ENCODE measurements around the gene CFAP68. TPM values are rescaled to one million over a fixed set of nuclear protein-coding genes. Genes with fewer than 3 reads are reported as not detected.

CFAP68 gene
- total and polyA plus RNA-seq, 5 donors from 2014 or later: 8.3 to 44.6 (median 26.6) TPM

DNA sequence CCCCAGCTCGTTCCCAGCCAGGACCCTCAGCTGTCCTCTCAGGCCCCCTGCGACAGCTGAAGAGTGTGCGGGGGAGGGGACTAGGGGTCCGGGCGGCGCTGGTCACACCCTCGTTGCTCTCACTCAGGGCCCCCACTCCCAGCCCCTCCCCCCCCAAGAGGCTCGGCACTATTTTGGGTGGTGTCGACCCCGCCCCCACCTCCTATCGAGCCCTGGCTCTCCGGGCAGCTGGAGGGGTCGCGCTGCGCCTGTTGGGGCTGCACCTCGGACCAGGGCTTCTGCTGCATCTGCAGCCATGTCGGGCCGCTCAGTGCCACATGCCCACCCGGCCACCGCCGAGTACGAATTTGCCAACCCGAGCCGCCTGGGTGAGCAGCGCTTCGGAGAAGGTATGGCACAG lies 33.2 kb downstream of the CFAP68 start, which contains the start of gene HSPB2:
Gene HSPB2, plus strand, starts transcription at position 200 of the 400 bp plus-strand sequence. Its CDS starts 96 bp downstream, at position 296.
- Mint-ChIP-seq H3K27ac (no peak within 1 kb of the TSS), H3K9me3 (no peaks in the 10 kb centered on the region), H3K4me1 (no peaks in the 10 kb centered on the region), H3K36me3 (no peaks in the 10 kb centered on the region), H3K27me3 (peaks cover 74% of the 10 kb centered on the region), H3K4me3 (no peak within 1 kb of the TSS)
- Histone ChIP-seq H3K4me1 (ENCODE audit: control insufficient read depth, insufficient read depth, low read length, poor library complexity, severe bottlenecking) (no peaks in the 10 kb centered on the region), H3K4me3 (ENCODE audit: low read depth, low read length) (no peak within 1 kb of the TSS), H3K27me3 (ENCODE audit: control insufficient read depth, insufficient read depth, low read length) (peaks cover 23% of the 10 kb centered on the region), H3K36me3 (ENCODE audit: control insufficient read depth, insufficient read depth, low read length) (no peaks in the 10 kb centered on the region), H3K9me3 (ENCODE audit: control insufficient read depth in 2 of 2, low read length in 2 of 2) (no peaks in the 10 kb centered on the region), H3K27ac (ENCODE audit: insufficient read depth, low read length, poor library complexity, severe bottlenecking) (no peak within 1 kb of the TSS)
- DNase-seq: no peak
- ATAC-seq (ENCODE audit: low read depth in 2 of 2): no peak

DNA sequence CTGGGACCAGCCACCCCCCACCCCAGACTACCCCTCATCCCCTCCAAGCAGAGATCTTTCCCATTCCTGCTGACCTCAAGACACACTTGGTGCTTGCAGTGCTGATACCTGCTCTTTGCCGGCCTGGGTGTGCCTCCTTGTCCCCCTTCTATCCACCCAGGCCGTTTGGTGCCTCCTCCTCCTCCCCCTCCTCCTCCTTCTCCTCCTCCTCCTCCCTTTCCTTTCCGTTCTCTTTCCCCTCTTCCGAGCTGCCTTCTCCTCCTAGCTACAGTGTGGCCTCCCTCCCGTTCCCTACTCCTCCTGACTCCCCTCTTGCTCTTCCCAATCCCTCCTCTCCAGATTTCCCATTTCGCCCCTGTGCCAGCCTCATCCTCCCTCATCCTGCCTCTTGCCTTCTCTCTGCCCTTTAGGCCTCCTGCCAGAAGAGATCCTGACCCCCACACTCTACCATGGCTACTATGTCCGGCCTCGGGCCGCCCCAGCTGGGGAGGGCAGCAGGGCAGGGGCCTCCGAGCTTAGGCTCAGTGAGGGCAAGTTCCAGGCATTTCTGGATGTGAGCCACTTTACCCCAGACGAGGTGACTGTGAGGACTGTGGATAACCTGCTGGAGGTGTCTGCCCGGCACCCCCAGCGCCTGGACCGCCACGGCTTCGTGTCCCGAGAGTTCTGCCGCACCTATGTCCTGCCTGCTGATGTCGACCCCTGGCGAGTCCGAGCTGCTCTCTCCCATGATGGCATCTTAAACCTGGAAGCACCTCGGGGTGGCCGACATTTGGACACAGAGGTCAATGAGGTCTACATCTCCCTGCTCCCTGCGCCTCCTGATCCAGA lies 33.9 kb downstream of the CFAP68 start:
- no peaks in the 10 kb centered on the region for H3K4me1 ChIP-seq (ENCODE audit: control insufficient read depth, insufficient read depth, low read length, poor library complexity, severe bottlenecking)
- DNase-seq (no peak), ATAC-seq (ENCODE audit: low read depth in 2 of 2) (no peak)
- H3K36me3 ChIP-seq (ENCODE audit: control insufficient read depth, insufficient read depth, low read length): no peaks in the 10 kb centered on the region
- Mint-ChIP-seq H3K27ac (peak overlapping the region in 1 of 3 donors; percentile 9), H3K4me3 (no peak overlapping the region), H3K4me1 (peaks cover 0 to 1% (median 0%) of the 10 kb centered on the region in 4 donors), H3K36me3 (no peaks in the 10 kb centered on the region), H3K27me3 (peaks cover 71% of the 10 kb centered on the region), H3K9me3 (no peaks in the 10 kb centered on the region)
- H3K4me3 ChIP-seq (ENCODE audit: low read depth, low read length): no peak overlapping the region
- no peak overlapping the region for H3K27ac ChIP-seq (ENCODE audit: insufficient read depth, low read length, poor library complexity, severe bottlenecking)
- H3K9me3 ChIP-seq (ENCODE audit: control insufficient read depth in 2 of 2, low read length in 2 of 2): no peaks in the 10 kb centered on the region
- peaks cover 21% of the 10 kb centered on the region for H3K27me3 ChIP-seq (ENCODE audit: control insufficient read depth, insufficient read depth, low read length)

DNA sequence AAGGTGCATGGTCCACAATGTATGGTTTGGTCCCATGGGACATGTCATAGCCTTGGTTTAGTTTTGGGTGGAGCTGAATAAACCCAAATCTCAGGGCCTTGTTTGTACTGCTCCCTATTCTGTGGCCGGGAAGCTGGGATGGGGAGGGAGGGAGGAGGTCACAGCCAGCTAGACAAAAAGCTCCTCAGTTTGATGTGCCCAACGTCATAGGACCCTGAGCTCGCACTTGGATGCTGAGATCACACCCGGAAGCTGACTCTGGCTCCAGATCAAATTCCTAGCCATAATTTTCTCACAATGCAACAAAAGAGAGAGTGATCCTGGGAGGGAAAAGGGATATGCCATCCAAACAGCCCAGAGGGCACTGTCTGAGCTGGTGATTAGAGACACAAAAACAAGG lies 34.7 kb downstream of the CFAP68 start:
- Histone ChIP-seq H3K9me3 (ENCODE audit: control insufficient read depth in 2 of 2, low read length in 2 of 2) (no peaks in the 10 kb centered on the region), H3K4me3 (ENCODE audit: low read depth, low read length) (no peak overlapping the region), H3K27me3 (ENCODE audit: control insufficient read depth, insufficient read depth, low read length) (peaks cover 20% of the 10 kb centered on the region), H3K4me1 (ENCODE audit: control insufficient read depth, insufficient read depth, low read length, poor library complexity, severe bottlenecking) (no peaks in the 10 kb centered on the region), H3K27ac (ENCODE audit: insufficient read depth, low read length, poor library complexity, severe bottlenecking) (no peak overlapping the region), H3K36me3 (ENCODE audit: control insufficient read depth, insufficient read depth, low read length) (no peaks in the 10 kb centered on the region)
- ATAC-seq (ENCODE audit: low read depth in 2 of 2) (no peak), DNase-seq (no peak)
- peaks cover 0 to 2% (median 0%) of the 10 kb centered on the region in 4 donors for H3K4me1 Mint-ChIP-seq
- no peak overlapping the region for H3K4me3 Mint-ChIP-seq
- peaks cover 71% of the 10 kb centered on the region for H3K27me3 Mint-ChIP-seq
- H3K36me3 Mint-ChIP-seq: no peaks in the 10 kb centered on the region
- H3K27ac Mint-ChIP-seq: peak overlapping the region in 1 of 3 donors; percentile 9
- peaks cover 0 to under 1% (median 0%) of the 10 kb centered on the region in 7 donors for H3K9me3 Mint-ChIP-seq

DNA sequence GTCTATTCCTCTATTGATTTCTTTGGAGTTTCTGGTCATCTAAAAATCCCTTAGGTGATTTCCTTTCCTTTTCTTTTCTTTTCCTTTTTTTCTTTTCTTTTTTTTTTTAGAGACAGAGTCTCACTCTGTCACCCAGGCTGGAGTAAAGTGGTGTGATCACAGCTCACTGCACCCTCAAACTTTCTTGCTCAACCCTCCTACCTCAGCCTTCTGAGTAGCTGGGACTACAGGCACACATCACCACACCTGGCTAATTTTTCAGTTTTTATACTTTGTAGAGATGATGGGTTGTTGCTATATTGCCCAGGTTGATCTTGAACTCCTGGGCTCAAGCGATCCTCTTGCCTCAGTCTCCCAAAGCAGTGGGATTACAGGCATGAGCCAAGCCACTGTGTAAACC lies 37.4 kb downstream of the CFAP68 start:
- no peak overlapping the region for H3K27ac Mint-ChIP-seq
- Histone ChIP-seq H3K27me3 (ENCODE audit: control insufficient read depth, insufficient read depth, low read length) (peaks cover 16% of the 10 kb centered on the region), H3K27ac (ENCODE audit: insufficient read depth, low read length, poor library complexity, severe bottlenecking) (no peak overlapping the region), H3K36me3 (ENCODE audit: control insufficient read depth, insufficient read depth, low read length) (no peaks in the 10 kb centered on the region), H3K4me1 (ENCODE audit: control insufficient read depth, insufficient read depth, low read length, poor library complexity, severe bottlenecking) (no peaks in the 10 kb centered on the region), H3K9me3 (ENCODE audit: control insufficient read depth in 2 of 2, low read length in 2 of 2) (no peaks in the 10 kb centered on the region), H3K4me3 (ENCODE audit: low read depth, low read length) (no peak overlapping the region)
- no peaks in the 10 kb centered on the region for H3K36me3 Mint-ChIP-seq
- H3K27me3 Mint-ChIP-seq: peaks cover 57% of the 10 kb centered on the region
- H3K9me3 Mint-ChIP-seq: peaks cover 0 to 1% (median 0%) of the 10 kb centered on the region in 7 donors
- no peak for DNase-seq
- H3K4me3 Mint-ChIP-seq: no peak overlapping the region
- no peak for ATAC-seq (ENCODE audit: low read depth in 2 of 2)
- peaks cover 0 to 2% (median 0%) of the 10 kb centered on the region in 4 donors for H3K4me1 Mint-ChIP-seq

DNA sequence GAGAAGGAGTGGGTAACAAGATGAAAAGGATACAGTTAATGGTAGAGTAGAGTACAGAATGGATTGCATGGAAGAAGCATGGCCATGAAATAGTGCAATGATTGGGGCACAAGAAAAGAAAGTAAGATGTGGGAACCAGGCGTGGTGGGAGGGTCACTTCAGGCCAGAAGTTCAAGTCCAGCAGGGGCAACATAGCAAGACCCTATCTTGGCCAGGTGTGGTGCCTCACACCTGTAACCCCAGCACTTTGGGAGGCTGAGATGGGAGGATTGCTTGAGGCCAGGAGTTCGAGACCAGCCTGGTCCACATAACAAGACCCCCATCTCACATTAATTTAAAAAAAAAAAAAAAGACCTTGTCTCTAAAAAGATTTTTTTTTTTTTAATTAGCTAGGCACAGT lies 38.0 kb downstream of the CFAP68 start:
- no peak for ATAC-seq (ENCODE audit: low read depth in 2 of 2)

DNA sequence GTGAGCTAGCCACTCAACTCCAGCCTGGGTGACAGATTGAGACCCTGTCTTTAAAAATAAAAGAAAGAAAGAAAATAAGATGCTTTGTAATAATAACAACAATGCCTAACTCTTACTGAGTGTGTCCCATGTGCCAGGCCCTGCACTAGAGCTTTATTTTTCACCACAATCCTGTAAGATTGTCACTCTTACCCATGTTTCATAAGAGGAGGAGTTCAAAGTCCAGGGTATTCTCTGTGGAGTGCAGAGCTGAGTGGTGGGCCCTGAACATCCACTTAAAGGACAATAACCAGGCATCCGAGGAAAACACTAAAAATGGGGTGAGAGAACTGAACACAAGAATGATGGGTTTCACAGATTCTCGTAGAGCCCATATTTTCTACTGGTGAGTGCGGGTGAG lies 38.4 kb downstream of the CFAP68 start:
- H3K9me3 Mint-ChIP-seq: peaks cover 0 to 1% (median 0%) of the 10 kb centered on the region in 7 donors
- Histone ChIP-seq H3K27ac (ENCODE audit: insufficient read depth, low read length, poor library complexity, severe bottlenecking) (no peak overlapping the region), H3K4me1 (ENCODE audit: control insufficient read depth, insufficient read depth, low read length, poor library complexity, severe bottlenecking) (no peaks in the 10 kb centered on the region), H3K4me3 (ENCODE audit: low read depth, low read length) (no peak overlapping the region), H3K36me3 (ENCODE audit: control insufficient read depth, insufficient read depth, low read length) (no peaks in the 10 kb centered on the region), H3K27me3 (ENCODE audit: control insufficient read depth, insufficient read depth, low read length) (peaks cover 16% of the 10 kb centered on the region), H3K9me3 (ENCODE audit: control insufficient read depth in 2 of 2, low read length in 2 of 2) (no peaks in the 10 kb centered on the region)
- ATAC-seq (ENCODE audit: low read depth in 2 of 2) (no peak), DNase-seq (no peak)
- H3K36me3 Mint-ChIP-seq: no peaks in the 10 kb centered on the region
- H3K27me3 Mint-ChIP-seq: peaks cover 60% of the 10 kb centered on the region
- H3K4me1 Mint-ChIP-seq: peaks cover 0 to 2% (median 0%) of the 10 kb centered on the region in 4 donors
- no peak overlapping the region for H3K27ac Mint-ChIP-seq
- H3K4me3 Mint-ChIP-seq: no peak overlapping the region

More for the DNA sequence above, 38.0 kb downstream of the CFAP68 start:
- Histone ChIP-seq H3K4me3 (ENCODE audit: low read depth, low read length) (no peak overlapping the region), H3K27me3 (ENCODE audit: control insufficient read depth, insufficient read depth, low read length) (peaks cover 16% of the 10 kb centered on the region), H3K4me1 (ENCODE audit: control insufficient read depth, insufficient read depth, low read length, poor library complexity, severe bottlenecking) (no peaks in the 10 kb centered on the region), H3K36me3 (ENCODE audit: control insufficient read depth, insufficient read depth, low read length) (no peaks in the 10 kb centered on the region), H3K27ac (ENCODE audit: insufficient read depth, low read length, poor library complexity, severe bottlenecking) (no peak overlapping the region), H3K9me3 (ENCODE audit: control insufficient read depth in 2 of 2, low read length in 2 of 2) (no peaks in the 10 kb centered on the region)
- no peaks in the 10 kb centered on the region for H3K36me3 Mint-ChIP-seq
- DNase-seq: no peak
- H3K27ac Mint-ChIP-seq: no peak overlapping the region
- H3K4me3 Mint-ChIP-seq: no peak overlapping the region
- peaks cover 59% of the 10 kb centered on the region for H3K27me3 Mint-ChIP-seq
- peaks cover 0 to 1% (median 0%) of the 10 kb centered on the region in 7 donors for H3K9me3 Mint-ChIP-seq
- peaks cover 0 to 2% (median 0%) of the 10 kb centered on the region in 4 donors for H3K4me1 Mint-ChIP-seq

DNA sequence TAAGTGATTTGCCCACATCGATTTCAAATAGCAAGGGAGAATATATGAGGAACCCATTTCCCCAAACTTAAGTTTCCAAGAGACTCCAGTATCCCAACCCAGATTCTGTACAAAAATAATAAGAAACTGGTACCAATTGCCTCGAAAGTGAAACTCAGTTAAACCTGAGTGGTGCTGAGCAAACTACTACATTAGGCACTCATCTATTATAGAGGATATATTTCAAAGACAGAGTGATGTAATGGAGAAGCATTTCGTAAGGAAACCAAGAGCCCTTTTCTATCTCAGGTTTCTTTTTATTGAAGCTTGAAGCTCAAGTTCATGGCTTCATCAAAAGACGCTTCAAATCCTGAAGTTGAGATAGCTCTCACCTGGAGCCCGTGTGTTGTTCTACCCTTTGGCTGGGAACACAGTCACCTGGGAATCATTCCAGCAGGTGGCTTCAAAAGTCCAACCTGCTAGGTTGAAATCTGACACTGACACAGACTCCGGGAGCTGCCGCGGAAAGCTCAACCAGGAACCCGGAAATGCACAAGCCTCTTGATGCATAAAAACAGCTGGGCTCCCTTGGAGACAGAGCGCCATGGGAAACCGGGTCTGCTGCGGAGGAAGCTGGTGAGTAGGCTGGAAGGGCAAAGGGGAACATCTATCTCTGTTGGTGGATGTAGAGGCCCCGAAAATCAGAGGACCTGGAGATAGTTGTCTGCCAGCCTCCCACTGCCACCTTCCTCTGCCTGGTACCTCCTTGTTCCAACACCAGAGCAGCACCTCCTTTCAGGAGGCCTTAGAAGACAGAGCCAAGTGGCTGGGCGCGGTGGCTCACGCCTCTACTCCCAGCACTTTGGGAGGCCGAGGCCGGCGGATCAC lies 39.3 kb downstream of the CFAP68 start, which contains the start of gene C11orf52:
Gene C11orf52, plus strand, starts transcription at position 524 of the 867 bp plus-strand sequence. Its CDS starts 60 bp downstream, at position 584.
- no peak for DNase-seq
- H3K36me3 Mint-ChIP-seq: no peaks in the 10 kb centered on the region
- no peaks in the 10 kb centered on the region for H3K9me3 ChIP-seq (ENCODE audit: control insufficient read depth in 2 of 2, low read length in 2 of 2)
- H3K27me3 Mint-ChIP-seq: peaks cover 60% of the 10 kb centered on the region
- H3K27ac ChIP-seq (ENCODE audit: insufficient read depth, low read length, poor library complexity, severe bottlenecking): no peak within 1 kb of the TSS
- H3K27me3 ChIP-seq (ENCODE audit: control insufficient read depth, insufficient read depth, low read length): peaks cover 16% of the 10 kb centered on the region
- H3K4me3 ChIP-seq (ENCODE audit: low read depth, low read length): no peak within 1 kb of the TSS
- H3K4me1 ChIP-seq (ENCODE audit: control insufficient read depth, insufficient read depth, low read length, poor library complexity, severe bottlenecking): no peaks in the 10 kb centered on the region
- H3K27ac Mint-ChIP-seq: no peak within 1 kb of the TSS
- no peak within 1 kb of the TSS for H3K4me3 Mint-ChIP-seq
- no peak for ATAC-seq (ENCODE audit: low read depth in 2 of 2)
- no peaks in the 10 kb centered on the region for H3K36me3 ChIP-seq (ENCODE audit: control insufficient read depth, insufficient read depth, low read length)
- peaks cover 0 to 1% (median 0%) of the 10 kb centered on the region in 7 donors for H3K9me3 Mint-ChIP-seq
- H3K4me1 Mint-ChIP-seq: peaks cover 0 to 2% (median 0%) of the 10 kb centered on the region in 4 donors
